ENCODE results near the gene MBTPS2.

Gene MBTPS2

GRCh38 chrX:21934414-21934813 lies 95.0 kb downstream of the MBTPS2 start:
- DNase-seq (ENCODE audit: low spot score) = no peak
